ENCODE data around the gene TMEM151A. TPM values are rescaled to one million over a fixed set of nuclear protein-coding genes. Genes with fewer than 3 reads are reported as not detected.
A peak's percentile ranks its signal among the peaks of the same experiment; 100 is the strongest.

The TMEM151A gene
- total RNA-seq, 1 experiment from 2014 or later: 2.8 TPM

DNA sequence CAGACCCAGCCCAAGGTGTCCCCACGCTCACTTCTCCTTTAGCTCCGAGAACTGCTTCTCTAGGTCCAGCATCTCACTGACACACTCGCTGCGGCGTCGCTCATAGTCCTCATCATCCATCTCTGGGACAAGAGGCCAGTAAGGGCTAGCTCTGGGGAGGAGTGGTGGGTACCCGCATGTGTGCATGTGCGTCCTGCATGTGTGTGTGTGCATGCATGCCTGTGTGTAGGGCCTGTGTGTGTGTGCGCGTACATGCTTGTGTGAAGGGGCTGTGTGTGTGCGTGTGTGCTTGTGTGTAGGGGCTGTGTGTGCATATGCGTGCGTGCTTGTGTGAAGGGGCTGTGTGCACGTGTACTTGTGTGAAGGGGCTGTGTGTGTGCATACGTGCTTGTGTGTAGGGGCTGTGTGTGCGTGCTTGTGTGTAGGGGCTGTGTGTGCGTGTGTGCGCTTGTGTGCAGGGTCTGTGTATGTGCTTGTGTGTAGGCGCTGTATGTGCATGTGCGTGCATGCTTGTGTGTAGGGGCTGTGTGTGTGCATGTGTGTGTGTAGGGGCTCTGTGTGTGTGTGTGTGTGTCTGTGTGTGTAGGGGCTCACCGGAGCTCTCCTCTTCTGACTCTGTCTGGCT, 49.9 kb downstream of the TMEM151A start:
- no peak for DNase-seq (ENCODE audit: low spot score)
- in situ Hi-C loops (cut with HindIII; ENCODE audit: low sequenced_read_pairs): no loop called here

DNA sequence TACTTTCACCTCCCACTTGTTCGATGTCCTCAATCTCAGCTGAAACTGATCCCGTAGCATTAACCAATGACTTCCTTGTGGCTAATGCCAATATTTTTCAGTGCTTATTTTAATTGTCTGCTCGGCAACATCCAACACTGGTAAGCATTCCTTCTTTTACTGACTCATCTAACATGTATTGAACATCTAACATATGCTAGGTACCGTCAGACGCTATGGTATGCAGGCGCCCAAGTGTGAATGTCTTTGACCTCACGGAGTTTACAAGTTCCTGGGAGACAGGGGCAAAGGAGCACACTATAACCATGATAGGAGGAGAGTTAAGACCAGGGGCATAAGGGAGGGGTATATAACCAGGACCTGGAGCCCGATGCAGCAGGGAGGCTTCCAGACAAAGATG, 51.5 kb downstream of the TMEM151A start:
- in situ Hi-C loops (cut with HindIII; ENCODE audit: low sequenced_read_pairs): no loop called here
- no peak for DNase-seq (ENCODE audit: low spot score)

DNA sequence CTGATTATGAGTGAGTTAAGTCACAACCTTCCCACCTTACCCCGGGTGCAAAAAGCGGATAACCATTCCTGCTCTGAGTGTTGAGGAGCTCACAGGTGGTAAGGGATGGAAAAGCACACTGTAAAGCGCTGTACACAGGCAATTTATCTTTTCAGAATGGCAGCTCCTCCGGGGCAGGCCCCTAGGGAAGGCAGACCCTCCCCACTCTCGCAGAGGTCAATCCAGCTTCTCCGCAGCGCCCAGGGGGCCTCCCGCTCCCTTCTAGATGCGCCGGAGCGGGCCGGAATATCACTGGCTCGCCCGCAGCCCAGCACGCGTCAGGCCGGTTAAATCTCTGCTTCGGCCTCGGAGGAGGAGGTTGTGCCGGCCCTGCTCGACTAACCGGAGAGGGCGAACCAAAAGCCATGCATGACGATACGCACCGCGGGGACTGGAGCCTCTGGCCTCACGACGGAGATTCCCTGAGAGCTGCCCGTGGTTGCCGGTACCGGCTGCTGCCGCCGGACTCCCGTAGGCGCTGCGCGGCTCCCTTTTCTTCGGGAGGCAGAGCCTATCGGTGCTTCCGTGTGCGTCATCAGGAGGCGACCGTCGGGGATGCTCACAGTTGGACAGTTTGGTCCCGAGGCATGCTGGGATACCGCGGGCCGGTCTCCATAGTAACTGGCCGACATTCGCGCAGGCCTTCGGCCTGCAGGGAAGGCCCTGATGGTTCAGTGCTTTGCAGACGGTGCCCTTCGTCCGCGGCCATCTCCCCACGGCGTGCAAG, 53.0 kb downstream of the TMEM151A start, which contains the start of gene BRMS1:
Gene BRMS1, minus strand, starts transcription at position 555 of the 766 bp plus-strand sequence. CDS start 2,870 bp downstream, outside the sequence.
- peak; percentile 96 for DNase-seq (ENCODE audit: low spot score)
- in situ Hi-C loops (cut with HindIII; ENCODE audit: low sequenced_read_pairs): no loop called here

DNA sequence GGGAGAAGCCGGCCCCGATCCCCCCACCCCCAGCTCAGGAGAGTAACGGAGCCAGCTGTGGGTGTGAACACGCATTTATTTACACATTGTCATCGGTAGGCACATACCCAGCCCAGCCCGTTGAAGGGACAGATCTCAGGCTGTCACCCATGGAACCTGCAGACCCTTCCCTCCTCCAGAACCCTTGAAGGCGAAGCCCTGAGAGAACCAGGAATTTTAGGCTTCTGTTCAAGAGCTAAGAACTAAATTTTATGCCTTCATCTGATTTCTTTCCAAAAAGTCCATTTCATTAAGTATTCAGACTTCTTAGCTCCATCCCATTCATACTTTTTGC, 53.6 kb downstream of the TMEM151A start:
- DNase-seq (ENCODE audit: low spot score): no peak
- in situ Hi-C loops (cut with HindIII; ENCODE audit: low sequenced_read_pairs): no loop called here

Other genes with a start within 250 kb of the TMEM151A start
- not detected in 2 replicates for gene GAL3ST3, start 242.7 kb upstream of the TMEM151A start, total RNA-seq (2014; rRNA removed; shearing (Covaris generic))
- gene SF3B2, start 239.5 kb upstream of the TMEM151A start, total RNA-seq (2014; rRNA removed; shearing (Covaris generic)): 264 TPM in 2 replicates
- gene PACS1, start 221.6 kb upstream of the TMEM151A start, total RNA-seq (2014; rRNA removed; shearing (Covaris generic)): 10.5 and 23.2 TPM in 2 replicates
- gene KLC2, start 34.2 kb upstream of the TMEM151A start, total RNA-seq (2014; rRNA removed; shearing (Covaris generic)): 17.2 and 18.3 TPM in 2 replicates
- gene RAB1B, start 23.3 kb upstream of the TMEM151A start, total RNA-seq (2014; rRNA removed; shearing (Covaris generic)): 67.8 and 81.8 TPM in 2 replicates
- 4.4 and 12.4 TPM in 2 replicates for gene CNIH2, start 13.7 kb upstream of the TMEM151A start, total RNA-seq (2014; rRNA removed; shearing (Covaris generic))
- 106 and 113 TPM in 2 replicates for gene YIF1A, start 2.8 kb upstream of the TMEM151A start, total RNA-seq (2014; rRNA removed; shearing (Covaris generic))
- 0.58 TPM in 1 of 2 replicates, not detected in the other for gene CD248, start 25.1 kb downstream of the TMEM151A start, total RNA-seq (2014; rRNA removed; shearing (Covaris generic))
- 34.3 and 46.6 TPM in 2 replicates for gene RIN1, start 44.5 kb downstream of the TMEM151A start, total RNA-seq (2014; rRNA removed; shearing (Covaris generic))
- gene BRMS1, start 53.2 kb downstream of the TMEM151A start, total RNA-seq (2014; rRNA removed; shearing (Covaris generic)): 92.6 and 111 TPM in 2 replicates
- 22.2 and 23.7 TPM in 2 replicates for gene B4GAT1, start 55.7 kb downstream of the TMEM151A start, total RNA-seq (2014; rRNA removed; shearing (Covaris generic))
- 1.9 and 3.0 TPM in 2 replicates for gene SLC29A2, start 79.9 kb downstream of the TMEM151A start, total RNA-seq (2014; rRNA removed; shearing (Covaris generic))
- not detected in 2 replicates for gene NPAS4, start 129.1 kb downstream of the TMEM151A start, total RNA-seq (2014; rRNA removed; shearing (Covaris generic))
- 129 and 148 TPM in 2 replicates for gene MRPL11, start 147.0 kb downstream of the TMEM151A start, total RNA-seq (2014; rRNA removed; shearing (Covaris generic))
- gene PELI3, start 175.0 kb downstream of the TMEM151A start, total RNA-seq (2014; rRNA removed; shearing (Covaris generic)): 10.2 and 13.7 TPM in 2 replicates
- 140 and 160 TPM in 2 replicates for gene DPP3, start 188.5 kb downstream of the TMEM151A start, total RNA-seq (2014; rRNA removed; shearing (Covaris generic))
- gene BBS1, start 218.7 kb downstream of the TMEM151A start, total RNA-seq (2014; rRNA removed; shearing (Covaris generic)): 42.5 and 55.8 TPM in 2 replicates

Measured in G401 (cell line).